Endodermal cell (in vitro differentiated cells): ENCODE data around the gene UBASH3B. TPM values are rescaled to one million over a fixed set of nuclear protein-coding genes. Genes with fewer than 3 reads are reported as not detected.

ENCODE experiments used
- DNase-seq: peaks from one replicate; pipeline ENCODE4 v3.0.0-alpha.2; 2017
- H3K27ac ChIP-seq: 2 replicates; pipeline ENCODE4 v1.5.1; 2013; ENCODE audit warnings: mild to moderate bottlenecking, low read depth, low read length, moderate library complexity
- H3K27me3 ChIP-seq: 2 replicates; pipeline ENCODE4 v1.6.1; 2013; ENCODE audit warnings: mild to moderate bottlenecking, low read length, moderate library complexity; ENCODE audit not compliant: insufficient read depth, control insufficient read depth, poor library complexity, severe bottlenecking
- H3K36me3 ChIP-seq: 2 replicates; pipeline ENCODE4 v1.7.0; 2013; ENCODE audit warnings: mild to moderate bottlenecking, low read length, moderate library complexity; ENCODE audit not compliant: control insufficient read depth, insufficient read depth
- H3K4me1 ChIP-seq: one replicate; pipeline ENCODE4 v1.7.0; 2013; ENCODE audit warnings: low read length; ENCODE audit not compliant: control insufficient read depth, insufficient read depth
- H3K4me3 ChIP-seq: 2 replicates; pipeline ENCODE4 v1.5.1; 2013; ENCODE audit warnings: mild to moderate bottlenecking, low read length, moderate library complexity
- H3K9ac ChIP-seq: 2 replicates; pipeline ENCODE4 v1.6.1; 2013; ENCODE audit warnings: mild to moderate bottlenecking, low read length, moderate library complexity; ENCODE audit not compliant: poor library complexity, severe bottlenecking; ENCODE audit errors: extremely low read depth
- H3K9me3 ChIP-seq: 2 replicates; pipeline ENCODE4 v1.6.1; 2013; ENCODE audit warnings: mild to moderate bottlenecking, low read length, moderate library complexity; ENCODE audit not compliant: control insufficient read depth
- H3K27ac Mint-ChIP-seq: 2 replicates; pipeline ENCODE4 v1.8.0; 2020; ENCODE audit warnings: mixed read lengths
- H3K27me3 Mint-ChIP-seq: 2 replicates; pipeline ENCODE4 v1.8.0; 2021; ENCODE audit warnings: mild to moderate bottlenecking, mixed read lengths; ENCODE audit not compliant: insufficient read depth
- H3K36me3 Mint-ChIP-seq: 2 replicates; pipeline ENCODE4 v1.8.0; 2020; ENCODE audit warnings: low read depth, mixed read lengths
- H3K4me1 Mint-ChIP-seq: 2 replicates; pipeline ENCODE4 v1.8.0; 2020; ENCODE audit warnings: mixed read lengths
- H3K4me3 Mint-ChIP-seq: 2 replicates; pipeline ENCODE4 v1.8.0; 2020; ENCODE audit warnings: mild to moderate bottlenecking, moderate library complexity, mixed read lengths
- H3K9me3 Mint-ChIP-seq: 2 replicates; pipeline ENCODE4 v1.8.0; 2020; ENCODE audit warnings: mild to moderate bottlenecking, mixed read lengths
- WGBS, 2 experiments: methylation state at CpG; one replicate each; pipeline versions ENCODE4 v1.1.5 to v1.1.7; 2013; ENCODE audit warnings: missing lambda C conversion rate in 2 of 2, mixed read lengths in 1 of 2; ENCODE audit not compliant: insufficient coverage in 1 of 2, insufficient read length in 1 of 2; 5-methylcytosine and 5-hydroxymethylcytosine counted together
- total RNA-seq, 2 donors: library from RNA; stranded (reverse); fragmentation: NEBNext Ultra II Directional in 1 of 2; extraction: Animal tissue kit (Norgen Biotek cat#: 25700) in 1 of 2; gene quantifications; 2 replicates in 1 of 2; 3 replicates in 1 of 2; pipeline ENCODE4 v1.2.1, GENCODE V29; 2021
- TF ChIP-seq, protein P1 (sequence below): fragments of 200-600 bp; sonication (generic); conservative IDR thresholded peaks from 2 replicates; pipeline ENCODE4 v1.5.0; 2021; ENCODE audit warnings: antibody characterized with exemption, mild to moderate bottlenecking

UBASH3B gene
- total RNA-seq, 2 donors from 2014 or later = 6.0 to 9.0 TPM

DNA sequence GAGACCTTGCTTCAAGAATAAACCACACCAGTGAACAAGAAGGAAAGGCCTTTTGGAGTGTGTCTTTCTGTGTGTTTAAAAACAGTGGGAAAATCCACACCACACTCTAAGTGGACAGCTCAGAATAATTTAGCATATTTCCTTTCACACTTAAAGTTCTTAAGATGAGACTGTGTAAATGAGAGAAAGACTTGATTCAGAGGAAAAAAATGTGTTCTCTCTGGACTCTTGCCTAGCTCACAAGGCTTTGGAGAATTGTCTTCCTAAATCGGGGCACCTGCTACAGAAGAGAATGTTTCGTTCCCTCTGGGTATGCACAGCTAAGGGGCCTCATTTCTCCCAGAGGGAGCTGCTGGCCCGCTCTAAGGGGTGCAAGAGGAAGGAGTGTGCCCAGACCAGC lies 154.3 kb downstream of the UBASH3B start:
- Mint-ChIP-seq H3K27ac (no peak overlapping the region), H3K4me3 (no peak overlapping the region), H3K27me3 (peaks cover 11% of the 10 kb centered on the region), H3K9me3 (no peaks in the 10 kb centered on the region), H3K36me3 (no peaks in the 10 kb centered on the region), H3K4me1 (peaks cover 19% of the 10 kb centered on the region)
- 92% methylated on average over 3 of the region's 3 CpGs; no CpG with 5 or more reads in 1 of the 2 experiments for WGBS, 2 experiments
- Histone ChIP-seq H3K4me1 (no peaks in the 10 kb centered on the region), H3K4me3 (no peak overlapping the region), H3K36me3 (no peaks in the 10 kb centered on the region), H3K9ac (no peak overlapping the region), H3K27me3 (no peaks in the 10 kb centered on the region), H3K27ac (no peak overlapping the region), H3K9me3 (no peaks in the 10 kb centered on the region)
- no peak for DNase-seq
- TF ChIP-seq, protein P1, sequence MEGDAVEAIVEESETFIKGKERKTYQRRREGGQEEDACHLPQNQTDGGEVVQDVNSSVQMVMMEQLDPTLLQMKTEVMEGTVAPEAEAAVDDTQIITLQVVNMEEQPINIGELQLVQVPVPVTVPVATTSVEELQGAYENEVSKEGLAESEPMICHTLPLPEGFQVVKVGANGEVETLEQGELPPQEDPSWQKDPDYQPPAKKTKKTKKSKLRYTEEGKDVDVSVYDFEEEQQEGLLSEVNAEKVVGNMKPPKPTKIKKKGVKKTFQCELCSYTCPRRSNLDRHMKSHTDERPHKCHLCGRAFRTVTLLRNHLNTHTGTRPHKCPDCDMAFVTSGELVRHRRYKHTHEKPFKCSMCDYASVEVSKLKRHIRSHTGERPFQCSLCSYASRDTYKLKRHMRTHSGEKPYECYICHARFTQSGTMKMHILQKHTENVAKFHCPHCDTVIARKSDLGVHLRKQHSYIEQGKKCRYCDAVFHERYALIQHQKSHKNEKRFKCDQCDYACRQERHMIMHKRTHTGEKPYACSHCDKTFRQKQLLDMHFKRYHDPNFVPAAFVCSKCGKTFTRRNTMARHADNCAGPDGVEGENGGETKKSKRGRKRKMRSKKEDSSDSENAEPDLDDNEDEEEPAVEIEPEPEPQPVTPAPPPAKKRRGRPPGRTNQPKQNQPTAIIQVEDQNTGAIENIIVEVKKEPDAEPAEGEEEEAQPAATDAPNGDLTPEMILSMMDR = no peak

DNA sequence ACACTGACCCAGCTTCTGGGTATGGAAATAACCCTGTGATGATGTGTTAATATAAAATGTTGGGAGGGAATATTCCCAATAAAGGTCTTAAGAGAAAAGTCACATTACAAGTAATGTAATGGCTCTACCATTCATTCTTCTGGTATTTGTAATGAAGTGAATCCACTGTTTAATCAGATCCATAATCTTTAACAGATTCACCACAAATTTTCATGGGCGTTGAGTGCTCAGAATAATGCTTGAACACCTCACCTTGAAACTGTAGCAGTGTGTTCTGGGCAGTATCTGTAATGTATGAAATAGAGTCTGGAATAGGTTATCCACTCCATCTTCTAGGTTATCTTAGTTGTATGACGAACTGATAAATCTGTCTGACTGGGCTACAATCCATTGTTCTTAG lies 156.2 kb downstream of the UBASH3B start:
- TF ChIP-seq, protein P1 = no peak
- H3K4me3 Mint-ChIP-seq = no peak overlapping the region
- Histone ChIP-seq H3K9me3 (peaks cover 2% of the 10 kb centered on the region), H3K27ac (no peak overlapping the region), H3K27me3 (no peaks in the 10 kb centered on the region), H3K4me1 (no peaks in the 10 kb centered on the region), H3K9ac (no peak overlapping the region), H3K4me3 (no peak overlapping the region), H3K36me3 (no peaks in the 10 kb centered on the region)
- H3K9me3 Mint-ChIP-seq = peaks cover 4% of the 10 kb centered on the region
- H3K36me3 Mint-ChIP-seq = no peaks in the 10 kb centered on the region
- WGBS, 2 experiments = 85 to 100% methylated on average over 1 to 2 of the region's 2 CpGs
- no peak overlapping the region for H3K27ac Mint-ChIP-seq
- DNase-seq = no peak
- H3K4me1 Mint-ChIP-seq = peaks cover 19% of the 10 kb centered on the region
- peaks cover 4% of the 10 kb centered on the region for H3K27me3 Mint-ChIP-seq

DNA sequence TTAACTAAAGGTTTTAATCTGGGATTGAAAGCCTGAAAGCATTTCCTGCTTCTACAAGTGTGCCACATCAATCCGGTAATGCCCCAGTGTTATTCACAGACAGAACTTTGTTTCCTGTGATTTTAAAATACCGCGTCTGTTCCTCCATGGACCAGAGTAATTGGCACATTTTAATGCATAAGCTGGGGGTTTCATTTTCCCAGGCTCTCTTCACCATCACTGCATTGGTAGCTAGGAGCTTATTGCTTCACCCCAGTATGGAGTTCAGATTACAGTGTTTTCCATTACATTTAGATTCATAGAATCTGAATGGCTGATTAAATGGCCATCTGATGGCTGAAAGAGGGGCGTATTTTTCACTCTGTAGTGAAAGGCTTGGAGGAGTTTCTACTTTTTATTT lies 157.1 kb downstream of the UBASH3B start:
- Mint-ChIP-seq H3K4me1 (peaks cover 19% of the 10 kb centered on the region), H3K9me3 (peaks cover 13% of the 10 kb centered on the region), H3K27ac (peak overlapping the region; percentile 44), H3K4me3 (no peak overlapping the region), H3K27me3 (peaks cover 4% of the 10 kb centered on the region), H3K36me3 (peaks cover 4% of the 10 kb centered on the region)
- H3K4me1 ChIP-seq = no peaks in the 10 kb centered on the region
- H3K9ac ChIP-seq = no peak overlapping the region
- no peak for DNase-seq
- no peaks in the 10 kb centered on the region for H3K27me3 ChIP-seq
- no peaks in the 10 kb centered on the region for H3K36me3 ChIP-seq
- TF ChIP-seq, protein P1 = no peak
- H3K9me3 ChIP-seq = peaks cover 10% of the 10 kb centered on the region
- WGBS, 2 experiments = 76 to 78% methylated on average over 3 of the region's 4 CpGs
- no peak overlapping the region for H3K27ac ChIP-seq
- no peak overlapping the region for H3K4me3 ChIP-seq
